ENCODE data around the gene XPA.

DNA sequence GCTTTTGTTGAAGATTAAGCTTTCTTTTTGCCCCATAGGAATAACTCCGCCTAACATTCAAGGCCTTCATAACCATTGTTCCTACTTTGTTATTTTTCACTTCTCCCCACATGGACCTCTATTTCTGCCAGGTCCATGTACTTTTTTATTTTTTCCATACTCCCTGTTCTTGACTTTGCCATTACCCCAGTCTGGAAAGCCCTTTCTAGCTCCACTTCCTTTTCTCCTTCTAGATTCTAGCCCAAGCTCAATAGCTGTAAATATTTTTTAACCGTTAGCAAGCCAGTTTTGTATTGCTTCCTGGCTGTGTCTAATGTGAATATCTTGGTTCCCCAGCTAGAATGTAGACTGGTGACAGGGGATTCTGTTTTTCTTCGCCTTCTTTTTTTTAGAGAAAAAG lies 37.4 kb downstream of the XPA start:
- TF ChIP-seq, protein P1, sequence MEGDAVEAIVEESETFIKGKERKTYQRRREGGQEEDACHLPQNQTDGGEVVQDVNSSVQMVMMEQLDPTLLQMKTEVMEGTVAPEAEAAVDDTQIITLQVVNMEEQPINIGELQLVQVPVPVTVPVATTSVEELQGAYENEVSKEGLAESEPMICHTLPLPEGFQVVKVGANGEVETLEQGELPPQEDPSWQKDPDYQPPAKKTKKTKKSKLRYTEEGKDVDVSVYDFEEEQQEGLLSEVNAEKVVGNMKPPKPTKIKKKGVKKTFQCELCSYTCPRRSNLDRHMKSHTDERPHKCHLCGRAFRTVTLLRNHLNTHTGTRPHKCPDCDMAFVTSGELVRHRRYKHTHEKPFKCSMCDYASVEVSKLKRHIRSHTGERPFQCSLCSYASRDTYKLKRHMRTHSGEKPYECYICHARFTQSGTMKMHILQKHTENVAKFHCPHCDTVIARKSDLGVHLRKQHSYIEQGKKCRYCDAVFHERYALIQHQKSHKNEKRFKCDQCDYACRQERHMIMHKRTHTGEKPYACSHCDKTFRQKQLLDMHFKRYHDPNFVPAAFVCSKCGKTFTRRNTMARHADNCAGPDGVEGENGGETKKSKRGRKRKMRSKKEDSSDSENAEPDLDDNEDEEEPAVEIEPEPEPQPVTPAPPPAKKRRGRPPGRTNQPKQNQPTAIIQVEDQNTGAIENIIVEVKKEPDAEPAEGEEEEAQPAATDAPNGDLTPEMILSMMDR (IDR thresholded peaks at IDR 0.05; ENCODE audit: low read length) = no peak
- TF ChIP-seq EZH2phosphoT487 (IDR thresholded peaks at IDR 0.05; ENCODE audit: low read length) = no peak
